Measurements from ENCODE around the gene MVD. TPM values are rescaled to one million over a fixed set of nuclear protein-coding genes. Genes with fewer than 3 reads are reported as not detected.

The MVD gene
- polyA plus RNA-seq, 3 donors = 9.0 to 17.9 (median 12.2) TPM

- DNase-seq = no peak
- no peaks in the 10 kb centered on the region for H3K4me1 Mint-ChIP-seq
- H3K36me3 Mint-ChIP-seq = peaks cover 75 to 92% of the 10 kb centered on the region in 2 donors
These were observed 40.8 kb downstream of the MVD start for GRCh38 chr16:88622125-88622524.

DNA sequence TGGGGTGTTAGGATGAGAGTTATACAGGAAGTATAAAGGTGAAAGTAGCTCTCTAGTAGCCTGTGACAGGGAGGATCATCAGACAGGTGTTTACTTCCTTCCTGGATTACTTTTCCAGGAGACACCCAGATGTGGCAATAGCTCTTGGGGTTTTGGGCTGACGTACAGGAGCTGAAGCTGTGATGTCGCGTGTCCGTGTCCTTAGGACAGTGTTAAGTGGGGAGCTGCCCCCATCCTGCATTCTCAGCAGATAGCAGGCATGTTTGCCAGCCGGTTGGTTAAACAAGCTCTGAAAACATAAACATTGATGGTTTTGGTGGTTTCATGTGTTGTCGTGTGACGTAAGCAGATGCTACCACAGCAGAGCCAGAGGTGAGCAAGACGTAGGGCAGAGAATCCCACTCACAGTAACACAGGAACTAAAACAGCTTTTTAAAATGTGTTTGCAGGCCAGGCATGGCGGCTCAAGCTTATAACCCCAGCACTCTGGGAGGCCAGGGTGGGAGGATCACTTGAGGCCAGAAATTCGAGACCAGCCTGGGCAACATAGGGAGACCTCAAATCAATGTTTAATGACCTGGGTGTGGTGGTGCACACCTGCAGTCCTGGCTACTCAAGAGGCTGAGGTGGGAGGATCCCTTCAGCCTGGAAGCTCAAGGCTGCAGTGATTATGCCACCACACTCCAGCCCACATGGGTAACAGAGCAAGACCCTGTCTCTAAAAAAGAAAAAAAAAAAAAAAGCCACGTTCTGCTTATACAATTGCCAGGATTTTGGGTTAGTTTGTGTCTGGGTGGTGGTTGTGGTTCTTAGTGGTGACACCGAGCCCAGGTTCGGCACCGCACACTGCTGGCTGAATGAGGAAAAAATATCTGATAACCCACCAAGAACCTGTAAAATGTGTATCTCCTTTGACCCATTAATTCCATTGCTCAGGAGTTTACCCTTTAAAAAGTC is 42.8 kb downstream of the MVD start:
- H3K9me3 Mint-ChIP-seq = no peaks in the 10 kb centered on the region
- Histone ChIP-seq H3K4me1 (ENCODE audit: control insufficient read depth in 1 of 2, insufficient read depth in 2 of 2, low read length in 2 of 2) (no peaks in the 10 kb centered on the region), H3K4me2 (replicated peaks; ENCODE audit: extremely low read depth, low read length, poor library complexity, severe bottlenecking) (no peak overlapping the region), H3K27ac (ENCODE audit: low read depth in 1 of 2, low read length in 2 of 2) (no peak overlapping the region), H2AFZ (ENCODE audit: insufficient read depth, low read depth, low read length, poor library complexity, severe bottlenecking) (no peak overlapping the region), H3K27me3 (ENCODE audit: control insufficient read depth in 2 of 2, insufficient read depth in 2 of 2, low read length in 2 of 2) (no peaks in the 10 kb centered on the region), H3K36me3 (replicated peaks in 1 of 2; ENCODE audit: control insufficient read depth in 1 of 2, insufficient read depth in 2 of 2, low read length in 2 of 2) (peaks cover 80 to 92% of the 10 kb centered on the region in 2 donors), H3K9me3 (replicated peaks in 1 of 2; ENCODE audit: control insufficient read depth in 1 of 2, insufficient read depth in 1 of 2, low read length in 2 of 2) (no peaks in the 10 kb centered on the region), H3K9ac (ENCODE audit: insufficient read depth, low read length, poor library complexity, severe bottlenecking) (no peak overlapping the region), H3K4me3 (replicated peaks in 1 of 3; ENCODE audit: low read depth in 2 of 3, low read length in 3 of 3) (no peak overlapping the region), H3K79me2 (ENCODE audit: insufficient read depth, low read length) (peaks cover 20% of the 10 kb centered on the region), H4K20me1 (ENCODE audit: insufficient read depth, low read length) (peaks cover 66% of the 10 kb centered on the region)
- DNase-seq = no peak
- H3K4me1 Mint-ChIP-seq = no peaks in the 10 kb centered on the region
- TF ChIP-seq, protein P1, sequence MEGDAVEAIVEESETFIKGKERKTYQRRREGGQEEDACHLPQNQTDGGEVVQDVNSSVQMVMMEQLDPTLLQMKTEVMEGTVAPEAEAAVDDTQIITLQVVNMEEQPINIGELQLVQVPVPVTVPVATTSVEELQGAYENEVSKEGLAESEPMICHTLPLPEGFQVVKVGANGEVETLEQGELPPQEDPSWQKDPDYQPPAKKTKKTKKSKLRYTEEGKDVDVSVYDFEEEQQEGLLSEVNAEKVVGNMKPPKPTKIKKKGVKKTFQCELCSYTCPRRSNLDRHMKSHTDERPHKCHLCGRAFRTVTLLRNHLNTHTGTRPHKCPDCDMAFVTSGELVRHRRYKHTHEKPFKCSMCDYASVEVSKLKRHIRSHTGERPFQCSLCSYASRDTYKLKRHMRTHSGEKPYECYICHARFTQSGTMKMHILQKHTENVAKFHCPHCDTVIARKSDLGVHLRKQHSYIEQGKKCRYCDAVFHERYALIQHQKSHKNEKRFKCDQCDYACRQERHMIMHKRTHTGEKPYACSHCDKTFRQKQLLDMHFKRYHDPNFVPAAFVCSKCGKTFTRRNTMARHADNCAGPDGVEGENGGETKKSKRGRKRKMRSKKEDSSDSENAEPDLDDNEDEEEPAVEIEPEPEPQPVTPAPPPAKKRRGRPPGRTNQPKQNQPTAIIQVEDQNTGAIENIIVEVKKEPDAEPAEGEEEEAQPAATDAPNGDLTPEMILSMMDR (IDR thresholded peaks at IDR 0.05) = no peak
- H3K27me3 Mint-ChIP-seq (ENCODE audit: low read depth in 3 of 3) = no peaks in the 10 kb centered on the region
- WGBS (ENCODE audit: insufficient coverage) = 98% methylated on average over 5 of the region's 14 CpGs
- H3K4me3 Mint-ChIP-seq = no peak overlapping the region
- peaks cover 73 to 90% of the 10 kb centered on the region in 2 donors for H3K36me3 Mint-ChIP-seq
- peak overlapping the region in 1 of 7 donors; percentile 57 for H3K27ac Mint-ChIP-seq
- intact Hi-C loops (cut with micrococcal nuclease) = no loop called here

More at GRCh38 chr16:88622125-88622524, 40.8 kb downstream of the MVD start:
- Histone ChIP-seq H3K9me3 (replicated peaks in 1 of 2; ENCODE audit: control insufficient read depth in 1 of 2, insufficient read depth in 1 of 2, low read length in 2 of 2) (no peaks in the 10 kb centered on the region), H2AFZ (ENCODE audit: insufficient read depth, low read depth, low read length, poor library complexity, severe bottlenecking) (no peak overlapping the region), H3K27me3 (ENCODE audit: control insufficient read depth in 2 of 2, insufficient read depth in 2 of 2, low read length in 2 of 2) (no peaks in the 10 kb centered on the region), H3K4me1 (ENCODE audit: control insufficient read depth in 1 of 2, insufficient read depth in 2 of 2, low read length in 2 of 2) (no peaks in the 10 kb centered on the region), H3K27ac (ENCODE audit: low read depth in 1 of 2, low read length in 2 of 2) (no peak overlapping the region), H3K4me3 (replicated peaks in 1 of 3; ENCODE audit: low read depth in 2 of 3, low read length in 3 of 3) (no peak overlapping the region), H3K4me2 (replicated peaks; ENCODE audit: extremely low read depth, low read length, poor library complexity, severe bottlenecking) (no peak overlapping the region), H3K9ac (ENCODE audit: insufficient read depth, low read length, poor library complexity, severe bottlenecking) (no peak overlapping the region), H4K20me1 (ENCODE audit: insufficient read depth, low read length) (peaks cover 49% of the 10 kb centered on the region), H3K79me2 (ENCODE audit: insufficient read depth, low read length) (peaks cover 8% of the 10 kb centered on the region), H3K36me3 (replicated peaks in 1 of 2; ENCODE audit: control insufficient read depth in 1 of 2, insufficient read depth in 2 of 2, low read length in 2 of 2) (peaks cover 72 to 92% of the 10 kb centered on the region in 2 donors)
- peaks cover 0 to 2% (median 0%) of the 10 kb centered on the region in 3 donors for H3K27me3 Mint-ChIP-seq (ENCODE audit: low read depth in 3 of 3)
- WGBS (ENCODE audit: insufficient coverage) = 96% methylated on average over 14 of the region's 19 CpGs
- TF ChIP-seq, protein P1 (IDR thresholded peaks at IDR 0.05) = no peak
- H3K27ac Mint-ChIP-seq = peak overlapping the region in 1 of 7 donors; percentile 53
- no peaks in the 10 kb centered on the region for H3K9me3 Mint-ChIP-seq
- H3K4me3 Mint-ChIP-seq = no peak overlapping the region
- intact Hi-C loops (cut with micrococcal nuclease) = no loop called here

All from CD14-positive monocyte (primary cell).